Measurements from ENCODE around the gene ADGRB3. TPM values are rescaled to one million over a fixed set of nuclear protein-coding genes. Genes with fewer than 3 reads are reported as not detected.

The ADGRB3 gene
- total RNA-seq, 1 donor from 2014 or later = 14.9 TPM

GRCh38 chr6:69349771-69350170 lies 714.7 kb downstream of the ADGRB3 start:
- no peak for DNase-seq (ENCODE audit: low spot score in 2 of 2, unreplicated experiment in 2 of 2)
- Mint-ChIP-seq H3K9me3 (peaks cover 9% of the 10 kb centered on the region), H3K36me3 (no peaks in the 10 kb centered on the region), H3K4me1 (no peaks in the 10 kb centered on the region), H3K27me3 (ENCODE audit: low read depth) (no peaks in the 10 kb centered on the region), H3K27ac (no peak overlapping the region), H3K4me3 (no peak overlapping the region)
- TF ChIP-seq CTCF (IDR thresholded peaks at IDR 0.05; ENCODE audit: unreplicated experiment) = no peak

GRCh38 chr6:69362209-69362608 lies 727.1 kb downstream of the ADGRB3 start:
- no peak overlapping the region for H3K27ac Mint-ChIP-seq

GRCh38 chr6:69366831-69367230 lies 731.7 kb downstream of the ADGRB3 start:
- Mint-ChIP-seq H3K4me3 (no peak overlapping the region), H3K27ac (no peak overlapping the region), H3K4me1 (no peaks in the 10 kb centered on the region), H3K9me3 (no peaks in the 10 kb centered on the region), H3K27me3 (ENCODE audit: low read depth) (no peaks in the 10 kb centered on the region), H3K36me3 (no peaks in the 10 kb centered on the region)
- DNase-seq (ENCODE audit: low spot score in 2 of 2, unreplicated experiment in 2 of 2) = no peak
- TF ChIP-seq CTCF (IDR thresholded peaks at IDR 0.05; ENCODE audit: unreplicated experiment) = no peak

More at GRCh38 chr6:69362209-69362608, 727.1 kb downstream of the ADGRB3 start:
- Mint-ChIP-seq H3K36me3 (no peaks in the 10 kb centered on the region), H3K4me3 (no peak overlapping the region), H3K27me3 (ENCODE audit: low read depth) (no peaks in the 10 kb centered on the region), H3K4me1 (no peaks in the 10 kb centered on the region), H3K9me3 (no peaks in the 10 kb centered on the region)
- DNase-seq (ENCODE audit: low spot score in 2 of 2, unreplicated experiment in 2 of 2) = no peak
- no peak for TF ChIP-seq CTCF (IDR thresholded peaks at IDR 0.05; ENCODE audit: unreplicated experiment)

- H3K27ac Mint-ChIP-seq = no peak overlapping the region
- no peaks in the 10 kb centered on the region for H3K27me3 Mint-ChIP-seq (ENCODE audit: low read depth)
- H3K36me3 Mint-ChIP-seq = no peaks in the 10 kb centered on the region
- H3K9me3 Mint-ChIP-seq = no peaks in the 10 kb centered on the region
- H3K4me3 Mint-ChIP-seq = no peak overlapping the region
- no peak for TF ChIP-seq CTCF (IDR thresholded peaks at IDR 0.05; ENCODE audit: unreplicated experiment)
- no peak for DNase-seq (ENCODE audit: low spot score in 2 of 2, unreplicated experiment in 2 of 2)
- H3K4me1 Mint-ChIP-seq = no peaks in the 10 kb centered on the region
Measured at GRCh38 chr6:69368613-69369012, 733.5 kb downstream of the ADGRB3 start.

- H3K4me3 Mint-ChIP-seq = no peak overlapping the region
Measured at GRCh38 chr6:69370763-69371162, 735.7 kb downstream of the ADGRB3 start.

More at GRCh38 chr6:69370763-69371162, 735.7 kb downstream of the ADGRB3 start:
- TF ChIP-seq CTCF (IDR thresholded peaks at IDR 0.05; ENCODE audit: unreplicated experiment) = no peak
- Mint-ChIP-seq H3K4me1 (no peaks in the 10 kb centered on the region), H3K9me3 (no peaks in the 10 kb centered on the region), H3K27ac (no peak overlapping the region), H3K27me3 (ENCODE audit: low read depth) (no peaks in the 10 kb centered on the region), H3K36me3 (no peaks in the 10 kb centered on the region)
- no peak for DNase-seq (ENCODE audit: low spot score in 2 of 2, unreplicated experiment in 2 of 2)

Data from mesothelial cell of epicardium (in vitro differentiated cells).